ENCODE measurements around the gene DNALI1. TPM values are rescaled to one million over a fixed set of nuclear protein-coding genes. Genes with fewer than 3 reads are reported as not detected.

DNALI1 gene
- total RNA-seq, 4 donors from 2014 or later: 1.5 to 4.0 (median 2.3) TPM

DNA sequence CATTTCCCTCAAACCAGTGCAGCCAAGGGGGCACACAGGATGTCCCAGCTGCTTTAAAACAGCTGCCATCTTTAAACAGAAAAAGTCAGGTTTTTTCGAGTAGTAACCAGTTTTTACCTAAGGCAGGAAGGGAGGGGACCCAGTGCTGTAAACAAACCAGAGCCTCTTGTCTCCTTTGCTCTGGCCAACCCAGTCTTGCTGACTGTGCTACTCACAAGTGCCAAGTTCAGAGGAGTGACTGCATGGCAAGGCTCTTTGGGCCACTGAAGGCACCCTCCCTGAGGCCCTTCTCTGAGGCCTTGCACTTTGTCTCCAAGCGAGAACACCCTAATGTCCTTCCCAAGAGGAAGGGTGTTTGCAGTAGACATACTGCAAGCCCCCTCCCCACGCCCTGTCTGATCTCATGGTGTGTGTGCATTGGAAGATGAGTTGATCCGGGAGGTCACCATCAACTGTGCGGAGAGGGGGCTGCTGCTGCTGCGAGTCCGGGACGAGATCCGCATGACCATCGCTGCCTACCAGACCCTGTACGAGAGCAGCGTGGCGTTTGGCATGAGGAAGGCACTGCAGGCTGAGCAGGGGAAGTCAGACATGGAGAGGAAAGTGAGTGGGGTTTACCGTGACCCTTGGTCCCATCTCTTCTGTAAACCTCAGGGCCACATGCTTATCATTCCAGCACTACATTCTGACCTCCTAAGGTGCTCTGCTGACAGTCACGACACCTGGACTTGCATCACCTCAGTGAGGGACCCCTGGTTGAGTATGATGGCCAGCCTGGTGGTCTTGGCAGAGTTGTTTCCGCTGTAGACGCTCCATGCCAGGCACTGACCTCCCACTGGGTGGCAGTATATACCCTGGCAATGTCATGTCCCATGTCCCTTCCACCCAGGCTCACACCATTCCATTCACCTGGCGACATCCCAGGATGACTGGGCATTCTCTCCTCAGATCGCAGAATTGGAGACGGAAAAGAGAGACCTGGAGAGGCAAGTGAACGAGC, 4.7 kb downstream of the DNALI1 start:
- no peaks in the 10 kb centered on the region for H3K27me3 ChIP-seq
- H3K36me3 ChIP-seq: peaks cover 0 to 18% of the 10 kb centered on the region in 2 donors
- no peak overlapping the region for H3K4me3 ChIP-seq
- TF ChIP-seq CTCF (IDR thresholded peaks at IDR 0.05 in 4 of 5, conservative IDR thresholded peaks at IDR 0.05 in 1 of 5) (no peak), POLR2A (IDR thresholded peaks at IDR 0.05) (no peak)
- H3K4me1 ChIP-seq: peaks cover 3 to 5% of the 10 kb centered on the region in 2 donors
- DNase-seq (no peak), ATAC-seq (no peak)
- H3K9me3 ChIP-seq: no peaks in the 10 kb centered on the region
- in situ Hi-C loops (cut with MboI; ENCODE audit: low sequenced_read_pairs in 4 of 4): no loop called here
- no peak overlapping the region for H3K27ac ChIP-seq
- intact Hi-C loops (cut with DNase I; ENCODE audit: low total_unique reads): no loop called here

DNA sequence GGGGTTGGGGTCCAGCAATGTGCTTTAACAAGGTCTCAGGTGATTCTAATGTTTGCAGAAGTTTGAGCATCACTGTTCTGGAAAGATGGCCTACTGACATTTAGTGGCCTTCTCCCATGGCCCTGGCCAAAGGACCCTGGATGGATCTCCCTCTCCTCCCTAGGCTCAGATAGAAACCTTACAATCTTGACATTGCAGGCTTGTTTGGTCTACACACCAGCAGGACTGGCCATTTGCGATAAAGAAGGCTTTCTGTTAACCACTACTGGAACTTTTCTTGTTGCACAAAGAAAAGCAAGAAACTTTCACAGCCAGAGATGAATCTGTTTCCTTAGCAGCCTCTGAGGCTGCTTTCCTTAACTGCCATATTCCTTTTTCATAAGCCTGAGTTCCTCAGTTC, 6.2 kb downstream of the DNALI1 start:
- intact Hi-C loops (cut with DNase I; ENCODE audit: low total_unique reads) (no loop called here), in situ Hi-C loops (cut with MboI; ENCODE audit: low sequenced_read_pairs in 4 of 4) (no loop called here)
- H3K36me3 ChIP-seq: peaks cover 0 to 33% of the 10 kb centered on the region in 2 donors
- H3K27ac ChIP-seq: no peak overlapping the region
- TF ChIP-seq POLR2A (IDR thresholded peaks at IDR 0.05): no peak
- no peak for TF ChIP-seq CTCF (IDR thresholded peaks at IDR 0.05 in 4 of 5, conservative IDR thresholded peaks at IDR 0.05 in 1 of 5)
- H3K9me3 ChIP-seq: no peaks in the 10 kb centered on the region
- ATAC-seq (no peak), DNase-seq (no peak)
- H3K27me3 ChIP-seq: no peaks in the 10 kb centered on the region
- H3K4me1 ChIP-seq: no peaks in the 10 kb centered on the region
- H3K4me3 ChIP-seq: no peak overlapping the region

- Histone ChIP-seq H3K4me3 (no peak overlapping the region), H3K36me3 (peaks cover 0 to 52% of the 10 kb centered on the region in 2 donors), H3K27ac (no peak overlapping the region), H3K9me3 (no peaks in the 10 kb centered on the region), H3K27me3 (no peaks in the 10 kb centered on the region), H3K4me1 (no peaks in the 10 kb centered on the region)
- no peak for ATAC-seq
- DNase-seq: no peak
- TF ChIP-seq POLR2A (IDR thresholded peaks at IDR 0.05) (no peak), CTCF (IDR thresholded peaks at IDR 0.05 in 4 of 5, conservative IDR thresholded peaks at IDR 0.05 in 1 of 5) (no peak)
- intact Hi-C loops (cut with DNase I; ENCODE audit: low total_unique reads) (no loop called here), in situ Hi-C loops (cut with MboI; ENCODE audit: low sequenced_read_pairs in 4 of 4) (no loop called here)
Observed at GRCh38 chr1:37564892-37565291, 8.2 kb downstream of the DNALI1 start.

- no peak overlapping the region for H3K27ac ChIP-seq
- no peak for ATAC-seq
- peaks cover 0 to 74% of the 10 kb centered on the region in 2 donors for H3K36me3 ChIP-seq
- TF ChIP-seq CTCF (IDR thresholded peaks at IDR 0.05 in 4 of 5, conservative IDR thresholded peaks at IDR 0.05 in 1 of 5) (no peak), POLR2A (IDR thresholded peaks at IDR 0.05) (no peak)
- no peaks in the 10 kb centered on the region for H3K9me3 ChIP-seq
- H3K4me1 ChIP-seq: no peaks in the 10 kb centered on the region
- no peak for DNase-seq
- intact Hi-C loops (cut with DNase I; ENCODE audit: low total_unique reads): no loop called here
- in situ Hi-C loops (cut with MboI; ENCODE audit: low sequenced_read_pairs in 4 of 4): no loop called here
- no peak overlapping the region for H3K4me3 ChIP-seq
- H3K27me3 ChIP-seq: no peaks in the 10 kb centered on the region
Observed at GRCh38 chr1:37567023-37567422, 10.3 kb downstream of the DNALI1 start.

Data from gastrocnemius medialis (tissue), 4 donors.